ENCODE measurements around the gene ASPM.
"Not testable (repeated sequence)": the region's sequence is repeated elsewhere in the genome, so short reads cannot be mapped to it uniquely, and the experiment has no call there.

The ASPM gene

DNA sequence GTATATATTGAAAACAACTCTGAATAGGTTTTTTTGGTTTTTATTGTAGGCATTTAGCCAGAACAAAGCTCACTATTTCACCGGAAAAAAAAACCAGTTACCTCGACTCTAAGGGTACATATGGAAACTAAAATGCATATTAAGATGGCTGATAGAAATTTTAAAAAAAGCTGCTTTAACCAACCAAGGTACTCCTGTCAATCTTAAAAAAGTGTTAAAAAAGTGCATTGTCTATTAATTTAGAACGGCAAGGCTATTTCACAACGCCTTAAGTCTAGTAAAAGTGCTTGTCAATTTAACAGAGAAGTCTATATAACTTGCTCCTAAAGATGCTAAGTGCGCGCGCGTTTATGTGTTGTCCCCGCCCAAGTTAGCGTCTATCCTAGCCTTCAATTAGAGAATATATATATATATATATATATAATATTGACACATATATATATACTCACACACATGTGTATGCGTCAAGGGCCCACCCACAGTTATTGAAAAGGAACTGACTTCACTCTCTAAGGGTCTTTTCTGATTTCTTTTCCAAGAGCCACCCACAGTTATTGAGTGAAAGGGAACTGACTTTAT lies 934 bp downstream of the ASPM start:
- DNase-seq (ENCODE audit: low read depth, low spot score), result no peak

DNA sequence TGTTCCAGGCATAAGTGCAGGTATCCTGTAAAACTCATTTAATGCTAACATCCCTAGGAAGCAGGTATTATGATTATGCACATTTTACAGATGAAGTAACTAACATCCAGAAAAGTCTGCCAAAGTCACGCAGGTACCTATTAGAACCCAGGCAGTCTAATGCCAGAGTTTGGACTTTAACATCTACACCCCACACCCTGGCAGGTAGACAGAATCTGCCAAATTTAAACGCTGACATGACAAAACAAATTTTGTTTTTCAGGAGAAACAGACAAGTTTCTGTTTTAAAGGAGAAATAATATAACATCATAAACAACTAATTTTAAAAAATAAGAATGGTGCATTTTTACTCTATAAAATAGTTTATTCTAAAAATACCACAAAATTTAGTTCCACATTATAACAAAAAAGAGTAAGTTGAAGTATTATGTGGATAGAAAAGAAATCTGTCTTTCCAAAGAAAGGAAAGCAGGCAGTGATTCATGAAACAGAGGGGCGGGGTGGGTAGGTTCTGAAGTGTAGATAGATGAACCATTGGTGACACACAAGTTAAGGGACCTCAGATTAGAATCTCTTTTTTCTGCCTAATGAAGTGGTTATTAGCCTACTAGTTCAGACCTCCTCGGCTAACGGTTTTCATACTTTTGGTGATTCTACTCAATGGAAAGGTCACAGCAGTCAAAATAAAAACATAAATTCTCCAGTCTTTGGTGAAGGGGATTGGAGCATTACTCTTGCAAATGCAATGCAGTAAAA lies 1.7 kb downstream of the ASPM start:
- DNase-seq (ENCODE audit: low read depth, low spot score), result no peak

DNA sequence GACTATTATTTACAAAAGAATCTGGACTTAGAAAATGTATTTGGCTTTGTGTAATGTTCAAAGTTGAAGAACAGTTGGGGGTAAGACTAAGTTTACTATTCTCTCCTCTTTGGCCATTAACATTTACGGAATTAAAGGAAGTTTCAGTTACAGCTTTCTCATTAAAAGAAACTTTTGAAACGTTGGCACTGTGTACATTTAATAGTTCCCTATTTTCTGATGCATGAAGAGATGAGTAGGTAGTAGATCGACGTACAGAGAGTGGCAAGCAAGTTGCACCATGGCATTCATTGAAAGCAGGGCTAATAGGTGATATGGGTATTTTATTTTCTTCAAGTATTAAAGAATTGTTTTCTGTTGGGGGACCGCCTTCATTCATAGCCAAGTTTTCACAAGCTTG lies 3.2 kb downstream of the ASPM start:
- no peak for DNase-seq (ENCODE audit: low read depth, low spot score)

DNA sequence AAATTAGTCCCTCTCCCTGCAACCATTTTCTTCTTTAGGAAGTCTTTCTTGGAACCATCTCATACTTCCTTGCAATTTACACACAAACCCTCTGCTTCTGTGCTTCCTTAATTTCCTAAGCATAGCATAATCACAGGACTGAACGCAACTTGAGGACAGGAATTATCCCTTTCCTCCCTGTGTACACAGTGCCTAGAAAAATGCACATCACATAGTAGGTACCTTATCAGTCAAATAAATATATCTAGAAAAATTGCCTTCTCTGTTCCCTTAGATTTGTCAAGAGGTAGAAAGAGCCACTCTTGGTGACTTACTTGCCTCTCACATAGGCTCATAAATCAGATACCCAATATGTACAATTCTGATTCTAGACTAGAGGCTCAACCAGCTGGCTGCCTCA lies 4.9 kb downstream of the ASPM start:
- no peak for DNase-seq (ENCODE audit: low read depth, low spot score)

DNA sequence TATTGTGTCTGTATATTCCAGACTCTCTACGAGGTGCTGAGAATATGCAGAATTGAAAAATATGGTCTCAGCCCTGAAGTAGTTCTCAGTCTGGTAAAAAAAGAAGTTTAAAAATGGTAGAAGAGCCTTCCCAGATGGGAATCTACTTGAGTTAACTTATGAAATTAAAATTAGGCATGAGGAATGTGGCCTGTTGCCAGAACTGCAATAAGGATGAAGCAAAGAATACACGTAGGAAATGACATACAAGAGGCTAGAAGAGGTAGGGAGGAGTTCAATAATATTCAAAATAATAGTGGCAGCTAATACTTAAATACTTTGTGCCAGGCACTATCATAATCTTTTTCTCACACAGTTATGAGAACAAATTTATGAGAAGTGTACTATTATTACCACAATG lies 6.3 kb downstream of the ASPM start:
- DNase-seq (ENCODE audit: low read depth, low spot score), result no peak

DNA sequence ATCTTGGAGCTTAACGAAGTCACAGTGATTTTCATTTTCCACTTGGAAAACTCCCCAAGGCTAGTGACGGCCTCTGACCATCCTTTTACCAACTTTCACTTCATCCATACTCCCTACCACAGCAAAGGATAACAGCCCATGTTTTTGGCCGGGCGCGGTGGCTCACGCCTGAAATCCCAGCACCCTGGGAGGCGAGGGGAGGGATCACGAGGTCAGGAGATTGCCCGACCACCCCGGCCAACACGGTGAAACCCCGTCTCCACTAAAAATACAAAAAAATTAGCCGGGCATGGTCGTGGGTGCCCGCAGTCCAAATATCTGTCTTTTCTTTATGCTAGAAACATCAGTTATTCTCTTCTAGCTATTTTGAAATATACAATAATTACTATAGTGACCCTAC lies 7.3 kb downstream of the ASPM start:
- DNase-seq (ENCODE audit: low read depth, low spot score), result no peak

DNA sequence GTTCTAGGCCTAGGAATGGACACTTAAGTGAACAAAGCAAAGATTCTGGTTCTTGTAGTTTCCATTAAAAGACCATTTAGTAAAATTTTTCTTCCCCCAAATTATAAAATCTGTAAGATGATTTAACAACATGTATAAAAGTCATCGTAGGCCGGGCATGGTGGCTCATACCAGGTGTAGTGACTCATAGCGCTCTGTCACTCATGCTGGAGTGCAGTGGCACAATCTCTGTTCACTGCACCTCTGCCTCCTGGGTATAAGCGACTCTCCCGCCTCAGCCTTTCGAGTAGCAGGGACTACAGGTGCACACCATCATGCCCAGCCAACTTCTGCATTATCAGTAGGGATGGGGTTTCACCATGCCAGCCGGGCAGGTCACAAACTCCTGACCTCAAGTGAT lies 9.1 kb downstream of the ASPM start:
- no peak for DNase-seq (ENCODE audit: low read depth, low spot score)

DNA sequence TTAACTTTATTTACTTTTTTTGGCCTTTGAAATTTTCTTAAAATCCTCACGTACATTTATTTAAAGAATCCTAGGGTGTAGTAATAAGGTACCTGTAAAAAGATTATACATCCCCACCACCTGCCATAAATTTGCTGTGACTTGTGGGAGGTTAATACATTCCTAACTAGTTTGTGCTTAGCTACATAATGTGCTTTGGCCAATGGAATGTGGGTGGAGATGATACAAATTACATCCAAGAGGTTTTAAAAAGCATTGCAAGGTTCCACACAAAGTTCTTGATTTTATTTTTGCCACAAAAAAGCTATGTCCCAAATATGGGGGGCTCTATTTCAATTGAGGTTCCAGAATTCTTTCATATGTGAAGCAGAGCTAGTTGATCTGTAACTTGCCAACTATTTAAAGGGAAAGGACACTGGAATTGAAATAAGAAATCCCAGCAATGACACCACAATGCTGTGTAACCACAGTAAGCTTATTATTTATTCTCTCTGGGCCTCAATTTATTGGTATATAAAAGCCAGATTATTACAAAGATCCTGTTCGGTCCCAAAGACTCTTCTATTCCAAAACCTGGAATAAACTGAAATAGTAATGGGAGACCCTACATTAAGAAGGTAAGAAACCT lies 15.7 kb downstream of the ASPM start:
- no peak for DNase-seq (ENCODE audit: low read depth, low spot score)

DNA sequence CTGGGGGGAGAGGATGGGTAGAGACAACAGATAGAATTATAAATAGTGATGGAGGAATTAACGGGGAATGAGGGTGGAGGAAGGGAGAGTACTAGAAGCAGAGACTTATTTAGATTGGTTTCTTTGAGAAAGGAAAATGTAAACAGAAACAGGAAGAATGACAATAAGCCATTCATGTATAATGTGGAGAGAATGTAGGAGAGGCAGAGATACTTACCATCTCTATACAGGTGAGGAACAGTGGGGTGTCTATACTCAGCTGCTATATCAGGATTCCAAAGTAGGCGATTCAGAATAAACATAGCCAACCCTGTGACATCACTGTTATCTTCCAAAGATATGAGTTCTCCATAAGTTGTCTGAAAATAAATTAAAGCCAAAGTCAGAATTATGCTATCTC lies 16.8 kb downstream of the ASPM start:
- DNase-seq (ENCODE audit: low read depth, low spot score), result no peak

DNA sequence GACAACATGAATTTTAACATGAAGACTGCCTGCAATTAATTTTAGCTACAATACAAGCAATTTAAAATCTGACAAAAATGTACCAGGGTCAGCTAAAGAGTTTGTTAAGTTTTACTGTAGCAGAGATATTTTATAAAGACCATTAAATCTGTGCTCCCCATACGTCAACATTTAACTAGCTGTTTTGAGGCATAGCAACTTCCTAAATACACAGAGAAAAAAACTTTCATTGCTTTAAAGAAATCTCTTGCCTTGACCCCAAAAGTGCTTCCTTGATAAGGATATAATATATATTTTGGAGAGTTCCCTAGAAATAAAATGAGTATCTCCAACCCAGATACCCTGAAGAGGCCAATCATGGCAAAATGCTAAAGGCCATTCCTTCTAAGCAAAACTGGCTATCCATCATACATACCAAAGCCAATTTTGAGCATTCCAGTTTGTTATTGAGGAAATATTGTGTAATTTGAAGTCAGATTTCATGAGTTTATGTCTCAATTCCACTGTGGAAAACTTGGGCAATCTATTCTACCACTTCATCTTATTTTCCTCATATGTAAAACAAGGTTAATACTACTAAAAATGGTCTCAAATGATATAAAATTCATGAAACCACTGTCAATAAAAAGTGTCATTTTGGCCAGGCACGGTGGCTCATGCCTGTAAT lies 19.1 kb downstream of the ASPM start:
- no peak for DNase-seq (ENCODE audit: low read depth, low spot score)

DNA sequence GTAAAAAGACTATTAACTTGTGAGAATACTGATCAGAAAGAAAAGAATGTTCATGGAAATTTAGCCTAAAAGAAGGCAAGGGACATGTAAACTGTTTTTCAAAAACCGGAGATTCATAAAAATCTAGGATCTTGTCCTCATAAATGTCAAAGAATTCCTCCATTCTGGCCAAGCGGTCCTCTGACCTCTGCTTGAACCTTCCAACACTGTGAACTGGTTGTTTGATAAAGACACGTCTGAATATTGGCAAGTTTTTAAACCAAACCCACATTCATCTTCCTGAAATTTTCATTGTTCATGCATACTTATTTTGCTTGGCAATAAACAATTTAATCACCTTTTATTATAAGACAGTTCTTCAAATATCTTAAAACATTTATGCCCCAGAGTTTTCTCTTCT lies 19.8 kb downstream of the ASPM start:
- DNase-seq (ENCODE audit: low read depth, low spot score), result no peak

DNA sequence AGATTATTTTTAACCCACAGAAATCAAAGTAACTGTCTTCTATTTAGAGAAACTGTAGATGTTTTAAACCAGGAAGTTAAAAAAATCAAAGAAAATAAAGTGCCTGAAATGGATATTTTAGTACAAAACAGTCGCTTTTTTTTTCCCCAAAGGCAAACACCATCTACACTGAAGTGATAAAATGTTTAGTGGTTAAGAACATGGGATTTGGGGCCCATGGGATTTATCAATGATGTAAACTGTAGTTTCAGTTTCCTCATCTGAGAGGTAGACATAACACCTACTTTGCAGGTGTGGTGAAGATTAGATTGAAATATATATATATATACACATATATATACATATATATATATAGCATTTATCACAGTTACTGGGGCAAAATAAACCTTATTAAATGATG lies 22.1 kb downstream of the ASPM start:
- no peak for DNase-seq (ENCODE audit: low read depth, low spot score)

DNA sequence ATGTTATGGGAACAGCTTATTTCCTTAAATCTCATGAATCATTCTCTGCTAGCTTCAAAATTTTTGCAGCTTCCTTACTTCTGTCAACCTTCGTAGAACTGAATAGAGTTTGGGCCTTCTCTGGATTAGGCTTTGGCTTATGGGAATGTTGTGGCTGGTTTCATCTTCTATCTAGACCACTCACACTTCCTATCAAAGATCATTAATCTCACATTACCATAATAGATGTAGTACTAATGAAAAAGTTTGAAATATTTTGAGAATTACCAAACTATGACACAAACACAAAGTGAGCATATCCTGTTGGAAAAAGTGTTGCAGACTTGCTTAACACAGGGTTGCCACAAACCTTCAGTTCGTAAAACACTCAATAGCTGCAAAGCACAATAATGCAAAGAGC lies 30.3 kb downstream of the ASPM start:
- DNase-seq (ENCODE audit: low read depth, low spot score), result no peak

DNA sequence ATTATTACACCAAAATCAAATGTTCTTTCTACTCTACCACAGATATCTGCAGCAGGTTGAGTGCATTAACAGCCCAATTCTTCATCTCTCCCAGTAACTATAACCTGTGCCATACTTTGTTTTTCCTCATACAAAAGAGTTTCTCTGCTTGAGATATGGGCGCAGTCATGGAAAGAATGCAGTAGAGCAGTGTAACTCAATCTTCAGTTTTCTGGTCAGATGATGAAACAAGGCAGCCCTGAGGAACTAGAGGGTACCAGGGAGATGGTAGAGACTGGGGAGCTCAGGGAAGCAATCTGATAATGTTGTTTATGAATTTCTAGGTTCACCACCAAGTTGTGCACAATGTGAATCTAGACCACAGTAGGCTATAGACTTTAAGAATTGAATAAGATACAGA lies 39.6 kb downstream of the ASPM start:
- DNase-seq (ENCODE audit: low read depth, low spot score), result no peak

DNA sequence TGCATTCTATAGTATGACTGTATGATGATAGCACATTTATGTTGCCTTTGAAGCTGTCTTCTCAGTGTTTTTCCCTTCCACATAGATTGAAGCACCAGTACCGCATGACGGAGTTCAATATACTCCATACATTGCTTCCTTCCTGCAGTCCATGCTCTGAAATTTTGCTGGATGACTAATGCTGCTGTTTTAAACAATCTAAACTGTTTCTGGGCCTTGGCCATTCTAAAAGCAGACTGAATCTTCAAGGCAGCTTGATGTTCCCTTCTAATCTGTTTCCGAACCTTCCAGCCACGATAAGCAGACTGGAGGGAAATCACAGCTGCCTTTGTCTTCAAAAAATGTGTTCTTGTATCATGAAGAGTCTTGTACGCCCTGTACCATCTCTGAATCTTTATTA lies 43.2 kb downstream of the ASPM start:
- no peak for DNase-seq (ENCODE audit: low read depth, low spot score)

DNA sequence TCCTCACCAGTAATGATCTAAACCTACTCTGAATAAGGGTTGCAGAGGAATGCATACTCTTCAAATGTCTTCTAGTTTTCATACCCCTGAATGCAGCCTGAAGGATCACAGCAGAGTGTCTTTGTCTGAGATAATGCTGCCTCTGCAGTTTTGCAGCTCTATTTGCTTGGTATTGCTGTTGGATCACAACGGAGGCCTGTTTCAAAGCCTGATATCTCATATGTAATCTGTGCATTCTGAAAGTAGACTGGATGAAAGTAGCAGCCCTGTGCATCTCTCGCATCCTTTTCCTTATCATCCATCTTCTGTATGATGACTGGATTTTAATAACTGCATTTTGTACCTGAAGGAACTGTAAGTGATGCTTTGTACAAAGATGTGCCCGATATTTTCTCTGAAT lies 44.5 kb downstream of the ASPM start:
- no peak for DNase-seq (ENCODE audit: low read depth, low spot score)

DNA sequence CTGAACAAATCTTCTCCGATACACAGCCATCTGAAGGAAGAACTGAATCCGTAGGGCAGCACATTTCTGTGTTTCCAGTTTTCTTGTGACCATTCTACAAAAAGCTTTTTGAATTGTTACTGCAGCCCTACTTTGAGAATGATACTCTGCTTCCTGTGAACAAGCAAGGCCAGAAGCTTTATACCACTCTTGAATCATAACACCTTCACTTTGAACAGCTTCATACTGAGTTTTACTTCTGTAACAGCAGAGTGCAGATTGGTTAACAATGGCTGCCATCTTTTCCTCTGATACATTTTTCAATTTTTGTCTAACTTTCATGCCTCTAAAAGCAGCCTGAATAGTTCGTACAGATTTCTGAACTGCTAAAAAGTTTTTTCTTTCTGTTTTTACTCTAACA lies 45.8 kb downstream of the ASPM start:
- DNase-seq (ENCODE audit: low read depth, low spot score), result no peak

DNA sequence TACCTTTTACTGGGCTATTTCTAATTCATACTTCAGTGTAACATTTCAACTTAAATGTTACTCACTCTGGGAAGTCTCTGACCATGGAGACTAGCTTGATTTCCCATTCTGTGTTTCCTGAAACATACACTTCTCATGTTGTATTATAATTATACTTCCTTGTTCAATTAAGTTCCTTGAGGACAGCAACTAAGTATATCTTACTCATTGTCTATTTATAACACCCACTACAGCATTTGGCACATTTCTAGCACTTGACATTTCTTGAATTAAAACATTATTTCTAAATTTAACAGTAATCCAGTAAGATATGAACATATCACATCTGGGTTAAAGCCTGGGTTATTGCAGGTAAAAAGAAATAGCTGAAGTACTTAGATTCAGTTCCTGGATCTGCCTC lies 47.0 kb downstream of the ASPM start:
- DNase-seq (ENCODE audit: low read depth, low spot score), result no peak

DNA sequence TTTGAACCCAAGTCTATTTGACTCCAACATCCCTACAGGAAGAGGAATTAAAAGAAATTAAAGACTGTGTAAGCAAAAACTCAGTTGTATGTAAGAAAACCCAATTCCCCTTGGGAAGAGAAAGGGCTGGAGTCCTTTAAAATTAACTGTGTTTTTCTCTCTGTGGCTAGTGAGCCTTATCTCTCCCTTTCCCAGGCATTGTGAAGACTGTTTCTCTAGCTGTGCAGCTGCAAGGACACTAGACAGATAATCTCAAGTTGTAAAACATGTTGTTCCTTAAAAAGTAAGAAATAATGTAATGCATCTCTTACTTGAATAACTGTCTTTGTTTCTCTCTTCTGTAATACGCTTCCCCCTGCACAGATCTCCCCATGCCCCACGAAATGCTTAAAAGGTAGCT lies 49.5 kb downstream of the ASPM start:
- not testable (repeated sequence) for DNase-seq (ENCODE audit: low read depth, low spot score)

DNA sequence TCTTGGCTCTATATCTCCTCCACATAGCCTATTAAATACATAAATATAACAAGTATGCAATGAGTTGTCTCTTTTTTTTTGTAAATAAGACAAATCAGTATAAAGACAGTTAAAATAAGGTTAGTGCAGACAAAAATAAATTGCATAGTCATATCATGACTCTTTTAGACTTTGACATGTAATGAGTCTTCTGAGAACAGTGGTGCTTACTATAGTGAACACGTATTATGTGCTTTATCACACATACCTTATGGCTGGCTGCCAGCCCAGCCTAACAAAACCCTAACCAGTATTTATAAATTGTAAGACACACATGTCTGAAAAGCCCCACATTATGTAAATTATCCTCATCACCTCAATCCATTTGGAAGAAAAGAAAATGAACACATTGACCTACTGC lies 50.3 kb downstream of the ASPM start:
- DNase-seq (ENCODE audit: low read depth, low spot score), result no peak

DNA sequence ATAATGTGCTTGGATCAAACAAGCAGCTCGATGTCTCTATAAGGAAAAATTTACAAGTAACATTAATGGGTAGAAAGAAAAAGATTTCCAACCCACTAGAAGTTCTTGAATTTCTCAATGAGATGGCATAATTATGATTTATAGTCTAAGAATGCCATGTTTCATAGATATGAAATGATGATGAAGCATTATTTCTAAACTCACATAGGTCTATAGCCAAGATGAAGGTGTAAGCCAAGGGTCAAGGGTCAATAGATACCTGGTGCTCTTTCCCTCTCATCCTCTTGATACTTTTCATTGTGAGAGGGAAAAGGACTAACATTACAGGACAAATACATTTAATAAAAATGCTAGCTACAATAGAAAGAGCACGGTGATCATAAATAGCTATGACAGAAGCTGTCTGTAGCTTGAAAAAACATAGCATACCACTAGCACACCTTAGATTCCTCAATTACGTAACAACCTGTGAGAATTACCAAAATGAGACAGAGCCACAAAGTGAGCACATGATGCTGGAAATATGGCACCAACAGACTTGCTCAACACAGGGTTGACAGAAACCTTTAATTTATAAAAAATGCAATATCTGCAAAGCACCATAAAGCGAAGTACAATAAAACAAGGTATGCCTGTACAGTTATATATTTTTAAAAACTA lies 53.1 kb downstream of the ASPM start:
- no peak for DNase-seq (ENCODE audit: low read depth, low spot score)

DNA sequence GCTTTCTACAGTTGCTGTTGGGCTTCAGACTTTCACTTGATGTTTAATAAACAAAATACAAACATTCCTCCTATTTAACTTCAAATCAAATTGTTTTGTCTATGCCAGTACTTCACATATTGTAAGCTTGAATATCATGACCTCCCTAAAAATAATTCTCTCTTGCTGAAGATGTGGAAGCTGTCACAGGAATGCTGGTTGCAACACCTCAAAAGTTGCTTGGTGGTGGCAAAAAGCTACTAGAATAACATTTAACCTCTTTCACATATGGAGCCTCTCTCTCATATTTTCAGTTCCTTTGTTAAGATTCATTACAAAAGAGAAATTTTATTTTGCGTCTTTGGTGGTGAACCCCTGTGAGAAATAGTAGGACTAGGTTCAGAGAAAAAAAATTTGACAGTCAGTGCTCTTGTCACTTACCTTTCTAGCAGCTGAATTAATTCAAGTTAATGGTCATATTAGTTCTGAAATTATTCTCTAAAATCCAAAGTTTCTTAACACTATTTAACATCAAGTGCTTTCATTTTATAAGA lies 53.9 kb downstream of the ASPM start:
- no peak for DNase-seq (ENCODE audit: low read depth, low spot score)
